Psoas muscle (tissue), 8 donors: ENCODE measurements around the gene FAM50A. TPM values are rescaled to one million over a fixed set of nuclear protein-coding genes. Genes with fewer than 3 reads are reported as not detected.
A peak's percentile ranks its signal among the peaks of the same experiment; 100 is the strongest.

Experiments
- ATAC-seq, 4 donors: fragments of 200-7000 bp; cut with Tn5 transposase; one replicate each; pipeline ENCODE4 v1.9.1; 2020; ENCODE audit warnings: moderate library complexity in 3 of 4, mild to moderate bottlenecking in 2 of 4
- DNase-seq, 2 donors: peaks; one replicate each; pipeline ENCODE4 v3.0.0-alpha.2; 2020
- H3K27ac ChIP-seq: fragments of 200-600 bp; one replicate; pipeline ENCODE4 v1.8.0; 2022
- H3K27me3 ChIP-seq, 3 donors: fragments of 200-600 bp in 1 of 3; one replicate each; pipeline versions ENCODE4 v1.6.1 to v1.8.0; 2013 to 2022; ENCODE audit warnings: low read length in 2 of 3, mild to moderate bottlenecking in 2 of 3, moderate library complexity in 1 of 3; ENCODE audit not compliant: insufficient read depth in 3 of 3
- H3K36me3 ChIP-seq, 2 donors: fragments of 200-600 bp in 1 of 2; one replicate each; pipeline versions ENCODE4 v1.6.1 to v1.8.0; 2013 to 2022; ENCODE audit warnings: low read depth in 1 of 2, mild to moderate bottlenecking in 1 of 2, moderate library complexity in 1 of 2; ENCODE audit not compliant: insufficient read depth in 1 of 2
- H3K4me1 ChIP-seq: fragments of 200-600 bp; one replicate; pipeline ENCODE4 v1.8.0; 2022
- H3K4me3 ChIP-seq: fragments of 200-600 bp; one replicate; pipeline ENCODE4 v1.8.0; 2022; ENCODE audit warnings: mild to moderate bottlenecking
- H3K9me3 ChIP-seq: fragments of 200-600 bp; one replicate; pipeline ENCODE4 v1.8.0; 2022
- WGBS, 3 donors: extraction: QIAGEN DNeasy Blood & Tissue Kit; methylation state at CpG; one replicate each; pipeline versions ENCODE4 v1.1.6 to v1.1.7; 2013; 5-methylcytosine and 5-hydroxymethylcytosine counted together
- intact Hi-C, 2 donors: fragments of 100-400 bp; cut with DNase I; formaldehyde crosslinking; loops; one replicate each; pipeline versions ENCODE4 v1.11.0 to v1.14.2; 2022
- polyA plus RNA-seq, 3 donors: library from polyadenylated mRNA; stranded (reverse); fragments of 200-250 nt; gene quantifications; one replicate each; pipeline ENCODE4 v1.2.3, GENCODE V29; 2013
- total RNA-seq, 4 donors: library from RNA; stranded (reverse); fragmentation: NEBNext Ultra II Directional in 2 of 4; extraction: Animal tissue kit (Norgen Biotek cat#: 25700) in 2 of 4; gene quantifications; one replicate each; pipeline versions ENCODE4 v1.2.1 to v1.2.4, GENCODE V29; 2021 to 2023
- TF ChIP-seq, protein P1 (sequence below): fragments of 200-600 bp; IDR thresholded peaks from one replicate; pipeline ENCODE4 v1.8.0; 2022; ENCODE audit warnings: antibody characterized with exemption
- donor health status: healthy with polysubstance abuse.
- donor health status: DM: no; HTN: no; CAD: no; lungs with moderate emphysema.
- donor health status: Bipolar disorder and iron deficiency.
- donor health status: healthy.
- donor health status: DM: yes; HTN: yes; CAD: no.
- donor health status: DM: no; HTN: no; CAD: no.
- donor health status: DM: no; HTN: no; CAD: no.
- donor health status: DM: yes; HTN: yes; CAD: no.

Gene FAM50A
- total and polyA plus RNA-seq, 7 donors: 48.6 to 117 (median 59.6) TPM

DNA sequence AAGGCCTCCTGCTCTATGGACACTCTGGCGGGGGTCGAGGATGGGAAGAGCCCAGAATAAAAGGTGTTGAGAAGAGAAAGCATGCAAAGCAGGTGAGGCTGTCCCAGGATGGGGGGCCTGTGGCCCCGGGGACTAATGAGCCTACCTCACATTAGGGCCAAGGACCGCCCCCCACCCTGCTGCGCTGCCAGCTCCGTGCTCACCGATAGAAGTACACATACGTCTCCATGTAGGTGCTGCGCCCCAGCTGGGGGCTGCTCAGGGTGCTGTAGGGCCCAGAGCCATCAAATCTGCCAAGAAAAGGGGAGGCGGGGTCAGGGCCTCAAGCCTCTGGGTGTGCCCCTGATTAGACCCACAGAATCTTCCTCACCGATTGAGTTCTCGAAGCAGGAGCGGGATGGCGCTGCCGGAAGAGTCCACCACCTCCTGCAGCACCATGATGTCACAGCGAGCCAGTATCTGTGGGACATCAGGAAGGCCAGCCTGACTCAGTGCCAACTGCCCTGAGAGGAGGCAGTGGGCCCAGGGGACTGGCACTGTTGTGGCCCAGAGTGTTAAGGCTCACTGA is 39.2 kb upstream of the FAM50A start:
- intact Hi-C loops: no loop called here
- WGBS, 3 donors: 86 to 94% (median 91%) methylated on average over 13 to 16 of the region's 16 CpGs
- no peaks in the 10 kb centered on the region for H3K9me3 ChIP-seq

DNA sequence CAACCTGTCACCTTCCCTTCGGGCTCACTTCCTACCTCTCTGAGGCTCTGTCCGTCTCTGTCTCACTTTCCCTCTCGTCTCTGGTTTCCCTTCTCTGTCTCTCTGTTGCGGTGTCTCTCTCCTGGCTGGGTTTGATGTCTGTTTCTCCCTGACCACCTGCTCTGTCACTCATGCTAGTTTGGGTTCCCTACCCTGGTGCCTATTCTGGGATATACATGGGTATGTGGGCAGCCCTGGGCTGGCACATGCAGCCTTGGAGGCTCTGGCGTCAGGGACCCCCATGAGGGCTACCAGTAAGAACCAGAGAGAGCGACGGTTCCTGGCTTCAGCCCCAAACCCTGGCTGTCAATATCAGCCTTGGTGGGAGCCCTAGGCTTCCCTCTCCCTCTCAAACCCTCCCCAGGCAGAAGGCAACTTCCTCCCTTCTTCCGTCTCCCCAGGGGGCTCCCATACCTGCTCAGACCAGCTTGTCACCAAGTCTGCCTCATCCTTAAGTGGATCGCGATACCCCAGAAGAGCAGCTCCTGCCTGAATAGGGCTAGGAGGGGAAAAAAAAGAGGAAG is 35.2 kb upstream of the FAM50A start:
- Histone ChIP-seq H3K27ac (peak overlapping the region; percentile 93), H3K4me1 (no peaks in the 10 kb centered on the region), H3K9me3 (no peaks in the 10 kb centered on the region), H3K27me3 (no peaks in the 10 kb centered on the region), H3K4me3 (peak overlapping the region; percentile 69), H3K36me3 (peaks cover 0 to 18% of the 10 kb centered on the region in 2 donors)
- intact Hi-C loops: no loop called here
- DNase-seq (no peak), ATAC-seq (peak; percentile 68 to 76 (median 74))
- 14 to 35% (median 21%) methylated on average over 9 to 10 of the region's 10 CpGs for WGBS, 3 donors
- TF ChIP-seq, protein P1, sequence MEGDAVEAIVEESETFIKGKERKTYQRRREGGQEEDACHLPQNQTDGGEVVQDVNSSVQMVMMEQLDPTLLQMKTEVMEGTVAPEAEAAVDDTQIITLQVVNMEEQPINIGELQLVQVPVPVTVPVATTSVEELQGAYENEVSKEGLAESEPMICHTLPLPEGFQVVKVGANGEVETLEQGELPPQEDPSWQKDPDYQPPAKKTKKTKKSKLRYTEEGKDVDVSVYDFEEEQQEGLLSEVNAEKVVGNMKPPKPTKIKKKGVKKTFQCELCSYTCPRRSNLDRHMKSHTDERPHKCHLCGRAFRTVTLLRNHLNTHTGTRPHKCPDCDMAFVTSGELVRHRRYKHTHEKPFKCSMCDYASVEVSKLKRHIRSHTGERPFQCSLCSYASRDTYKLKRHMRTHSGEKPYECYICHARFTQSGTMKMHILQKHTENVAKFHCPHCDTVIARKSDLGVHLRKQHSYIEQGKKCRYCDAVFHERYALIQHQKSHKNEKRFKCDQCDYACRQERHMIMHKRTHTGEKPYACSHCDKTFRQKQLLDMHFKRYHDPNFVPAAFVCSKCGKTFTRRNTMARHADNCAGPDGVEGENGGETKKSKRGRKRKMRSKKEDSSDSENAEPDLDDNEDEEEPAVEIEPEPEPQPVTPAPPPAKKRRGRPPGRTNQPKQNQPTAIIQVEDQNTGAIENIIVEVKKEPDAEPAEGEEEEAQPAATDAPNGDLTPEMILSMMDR: no peak

More for the DNA sequence above, 39.2 kb upstream of the FAM50A start:
- Histone ChIP-seq H3K27ac (no peak overlapping the region), H3K4me1 (no peaks in the 10 kb centered on the region), H3K4me3 (no peak overlapping the region), H3K27me3 (no peaks in the 10 kb centered on the region), H3K36me3 (peaks cover 3 to 38% of the 10 kb centered on the region in 2 donors)
- ATAC-seq (no peak), DNase-seq (no peak)
- TF ChIP-seq, protein P1: no peak

DNA sequence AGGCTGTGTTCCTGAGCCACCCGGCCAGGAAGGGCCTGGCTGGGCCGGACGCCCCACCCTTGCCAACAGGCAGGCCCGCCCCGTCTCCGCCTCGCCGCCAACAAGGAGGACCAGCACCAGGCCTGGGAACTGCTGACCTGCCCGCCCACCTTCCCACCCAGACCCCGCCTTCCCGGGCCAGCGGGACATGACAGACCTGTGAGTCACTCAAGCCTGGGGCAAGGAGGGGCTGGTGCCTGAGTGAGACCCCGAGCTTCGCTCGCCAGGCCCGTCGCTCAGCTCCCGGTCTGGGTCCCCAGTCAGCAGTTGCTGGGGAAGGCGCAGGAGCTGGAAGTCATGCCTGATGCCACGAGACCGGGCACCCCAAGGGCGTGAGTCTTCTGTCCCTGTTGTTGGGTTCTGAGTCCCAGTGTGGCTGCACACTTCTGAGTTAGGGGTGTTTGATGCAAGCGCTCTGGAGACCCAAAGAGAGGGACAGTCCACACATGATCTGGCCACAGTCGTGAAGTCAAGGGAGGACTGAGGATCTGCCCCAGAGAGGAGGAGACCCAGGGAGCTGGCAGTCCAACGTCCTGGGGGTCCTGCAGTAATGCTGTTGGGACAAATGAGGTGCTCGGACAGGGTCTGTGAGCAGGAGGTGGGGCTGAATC is 34.6 kb upstream of the FAM50A start, which contains the start of gene DNASE1L1:
Gene DNASE1L1 (minus strand): TSS at position 33 of the 650 bp plus-strand sequence. CDS start 3,686 bp downstream, outside the sequence.
- Histone ChIP-seq H3K4me1 (no peaks in the 10 kb centered on the region), H3K9me3 (no peaks in the 10 kb centered on the region), H3K27ac (peak within 1 kb of the TSS; percentile 93), H3K36me3 (peaks cover 0 to 17% of the 10 kb centered on the region in 2 donors), H3K4me3 (peak within 1 kb of the TSS; percentile 69), H3K27me3 (no peaks in the 10 kb centered on the region)
- DNase-seq: peak; percentile 89 to 94
- TF ChIP-seq, protein P1: no peak
- peak; percentile 86 to 89 (median 87) for ATAC-seq
- intact Hi-C loops: no loop called here
- WGBS, 3 donors: 17 to 47% (median 39%) methylated on average over 13 to 26 of the region's 26 CpGs

DNA sequence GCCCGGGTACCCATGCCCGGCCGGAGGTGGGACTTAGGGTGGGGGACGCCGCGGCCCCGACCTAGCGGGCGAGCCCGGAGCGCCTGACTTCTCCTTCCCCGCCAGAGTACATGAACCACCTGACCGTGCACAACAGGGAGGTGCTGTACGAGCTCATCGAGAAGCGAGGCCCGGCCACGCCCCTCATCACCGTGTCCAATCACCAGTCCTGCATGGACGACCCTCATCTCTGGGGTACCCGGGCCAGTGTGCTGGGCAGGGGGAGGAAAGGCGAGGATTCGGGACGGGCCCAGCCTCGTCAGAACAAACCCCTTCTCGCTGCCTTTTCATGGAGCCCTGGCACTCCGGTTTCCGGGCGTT is 32.0 kb upstream of the FAM50A start:
- intact Hi-C loops: no loop called here
- Histone ChIP-seq H3K36me3 (peaks cover 0 to 7% of the 10 kb centered on the region in 2 donors), H3K27ac (peak overlapping the region; percentile 94), H3K4me1 (no peaks in the 10 kb centered on the region), H3K4me3 (peak overlapping the region; percentile 84), H3K27me3 (no peaks in the 10 kb centered on the region), H3K9me3 (no peaks in the 10 kb centered on the region)
- ATAC-seq: peak; percentile 46 to 70 (median 62)
- TF ChIP-seq, protein P1: no peak
- WGBS, 3 donors: 0 to 37% (median 8%) methylated on average over 11 to 29 of the region's 29 CpGs
- DNase-seq: peak; percentile 70 to 82
